Mesendoderm (in vitro differentiated cells): ENCODE measurements around the gene TNS1.

Source experiments
- DNase-seq: peaks from one replicate; pipeline ENCODE4 v3.0.0; 2013
- H2AK5ac ChIP-seq: 2 replicates; pipeline ENCODE4 v1.6.1; 2013; ENCODE audit warnings: low read length, inconsistent platforms
- H2BK120ac ChIP-seq: 2 replicates; pipeline ENCODE4 v1.6.1; 2013; ENCODE audit warnings: low read depth, mild to moderate bottlenecking, low read length, moderate library complexity, mixed read lengths
- H2BK15ac ChIP-seq: replicated peaks from 2 replicates; pipeline ENCODE4 v1.6.1; 2013; ENCODE audit warnings: low read depth, mild to moderate bottlenecking, moderate library complexity
- H2BK5ac ChIP-seq: 2 replicates; pipeline ENCODE4 v1.6.1; 2013; ENCODE audit warnings: low read length, inconsistent platforms
- H3K18ac ChIP-seq: 2 replicates; pipeline ENCODE4 v1.6.1; 2013; ENCODE audit warnings: mild to moderate bottlenecking, low read length, mixed read lengths
- H3K23ac ChIP-seq: one replicate; pipeline ENCODE4 v1.6.1; 2013; ENCODE audit warnings: low read length
- H3K27ac ChIP-seq: 2 replicates; pipeline ENCODE4 v1.5.1; 2013; ENCODE audit warnings: low read depth, mild to moderate bottlenecking, inconsistent platforms, low read length, moderate library complexity
- H3K27me3 ChIP-seq: 2 replicates; pipeline ENCODE4 v1.6.1; 2013; ENCODE audit warnings: low read length, control low read depth, mild to moderate bottlenecking, inconsistent platforms; ENCODE audit not compliant: insufficient read depth, poor library complexity
- H3K36me3 ChIP-seq: 2 replicates; pipeline ENCODE4 v1.6.1; 2013; ENCODE audit warnings: low read length, inconsistent platforms; ENCODE audit not compliant: control insufficient read depth, insufficient read depth
- H3K4ac ChIP-seq: one replicate; pipeline ENCODE4 v1.6.1; 2013; ENCODE audit warnings: low read depth, mild to moderate bottlenecking, low read length, moderate library complexity
- H3K4me1 ChIP-seq: 2 replicates; pipeline ENCODE4 v1.6.1; 2013; ENCODE audit warnings: low read depth, low read length, inconsistent platforms; ENCODE audit not compliant: control insufficient read depth
- H3K4me2 ChIP-seq: 2 replicates; pipeline ENCODE4 v1.6.1; 2013; ENCODE audit warnings: low read length
- H3K4me3 ChIP-seq: 2 replicates; pipeline ENCODE4 v1.5.1; 2013; ENCODE audit warnings: mild to moderate bottlenecking, low read length
- H3K56ac ChIP-seq: one replicate; pipeline ENCODE4 v1.6.1; 2013; ENCODE audit warnings: low read length
- H3K79me1 ChIP-seq: 2 replicates; pipeline ENCODE4 v1.6.1; 2013; ENCODE audit warnings: low read length, inconsistent platforms
- H3K79me2 ChIP-seq: 2 replicates; pipeline ENCODE4 v1.6.1; 2013; ENCODE audit warnings: mild to moderate bottlenecking, low read length; ENCODE audit not compliant: control insufficient read depth, insufficient read depth
- H3K9ac ChIP-seq: 2 replicates; pipeline ENCODE4 v1.6.1; 2013; ENCODE audit warnings: low read length, inconsistent platforms
- H4K5ac ChIP-seq: one replicate; pipeline ENCODE4 v1.6.1; 2013; ENCODE audit warnings: low read length
- H4K8ac ChIP-seq: one replicate; pipeline ENCODE4 v1.6.1; 2013; ENCODE audit warnings: low read depth, mild to moderate bottlenecking, control low read depth, low read length, moderate library complexity
- WGBS: extraction: QIAGEN DNeasy Blood & Tissue Kit; methylation state at CpG from one replicate; pipeline ENCODE4 v1.1.7; 2013; ENCODE audit warnings: low lambda C conversion rate, missing lambda C conversion rate; ENCODE audit not compliant: insufficient coverage; ENCODE audit errors: extremely low coverage; 5-methylcytosine and 5-hydroxymethylcytosine counted together

TNS1 gene

DNA sequence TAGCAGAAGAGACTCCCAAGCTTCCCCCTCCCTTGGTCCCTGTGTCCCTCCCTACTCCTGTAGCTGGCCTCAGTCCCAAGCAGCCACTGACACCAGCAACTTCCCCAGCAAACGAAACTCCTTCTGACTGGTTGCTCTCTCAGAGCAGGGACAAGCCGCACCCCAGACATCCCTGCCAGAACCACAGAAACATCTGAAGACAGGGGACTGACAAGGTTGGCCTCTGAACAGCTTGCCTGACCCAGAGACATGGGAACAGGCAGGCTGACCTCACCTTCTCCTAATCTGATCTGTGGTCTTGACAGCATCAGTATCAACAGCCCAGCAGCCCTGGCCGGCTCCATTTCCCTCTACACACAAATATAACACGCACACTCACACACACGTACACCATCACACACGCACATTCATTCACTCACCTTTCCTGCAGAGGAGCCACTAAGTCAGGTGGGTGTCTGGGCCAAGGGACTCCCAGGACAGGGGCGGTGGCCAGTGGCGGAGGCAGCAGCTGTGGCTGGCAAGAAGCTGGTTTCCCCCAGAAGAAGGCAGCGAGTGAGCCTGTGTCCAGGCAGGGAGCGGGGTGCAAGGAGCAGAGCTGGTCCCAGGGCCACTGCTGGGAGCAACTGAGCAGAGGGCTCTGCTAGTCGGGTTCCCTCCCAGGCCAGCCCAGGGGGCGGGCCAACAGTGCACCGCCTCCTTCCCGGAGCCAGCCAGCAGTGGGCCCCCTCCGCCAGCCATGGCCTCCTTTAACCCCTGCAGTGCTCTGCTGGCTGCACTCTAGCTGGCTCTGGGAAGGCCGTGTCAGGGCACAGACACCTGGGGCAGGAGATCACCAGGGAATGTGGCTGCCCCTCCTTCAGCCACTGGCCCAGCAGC lies 59.1 kb downstream of the TNS1 start:
- Histone ChIP-seq H3K36me3 (no peaks in the 10 kb centered on the region), H3K18ac (no peak overlapping the region), H3K4me3 (no peak overlapping the region), H4K5ac (no peak overlapping the region), H4K8ac (no peak overlapping the region), H2AK5ac (no peak overlapping the region), H2BK5ac (no peak overlapping the region), H3K79me2 (no peaks in the 10 kb centered on the region), H3K4me2 (no peak overlapping the region), H3K27me3 (no peaks in the 10 kb centered on the region), H2BK120ac (no peak overlapping the region), H3K27ac (no peak overlapping the region), H3K4me1 (peaks cover 5% of the 10 kb centered on the region), H3K4ac (no peak overlapping the region), H3K56ac (peak overlapping the region; percentile 46), H3K9ac (peak overlapping the region; percentile 47), H3K79me1 (no peaks in the 10 kb centered on the region), H3K23ac (no peak overlapping the region), H2BK15ac (no peak overlapping the region)
- WGBS = 100% methylated on average over 3 of the region's 16 CpGs
- peak; percentile 86 for DNase-seq

DNA sequence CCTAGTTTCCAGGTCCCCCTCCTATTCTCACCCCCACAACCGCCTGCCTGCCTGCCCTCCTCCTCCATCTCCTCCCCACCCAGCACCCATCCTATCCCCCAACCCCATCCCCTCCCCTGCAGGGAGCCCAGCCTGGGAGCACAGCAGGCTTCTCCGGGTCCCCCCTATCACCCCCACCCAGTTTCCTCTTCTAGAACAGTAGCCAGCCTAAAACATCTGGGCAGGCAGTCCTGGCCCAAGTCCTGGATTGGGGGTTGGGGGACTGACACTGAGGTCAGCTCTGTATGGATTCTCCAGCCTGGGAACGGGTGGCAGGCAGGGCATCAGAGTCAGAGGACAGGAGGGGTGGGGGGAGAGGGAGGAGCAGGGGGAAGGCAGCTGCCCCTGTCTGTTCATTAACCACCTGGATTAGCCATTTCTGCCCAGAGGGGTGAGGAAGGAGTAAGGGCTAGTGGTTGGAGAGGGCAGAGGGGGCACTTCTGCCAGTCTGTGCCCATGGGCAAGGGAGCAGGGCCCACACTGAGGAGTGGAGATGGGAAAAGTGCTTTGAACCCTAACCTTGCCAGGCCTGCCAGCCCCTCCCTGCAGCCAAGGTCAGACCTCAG lies 60.0 kb downstream of the TNS1 start:
- Histone ChIP-seq H3K4me1 (peaks cover 3% of the 10 kb centered on the region), H3K4me3 (no peak overlapping the region), H3K36me3 (no peaks in the 10 kb centered on the region), H2AK5ac (no peak overlapping the region), H2BK120ac (no peak overlapping the region), H3K4me2 (no peak overlapping the region), H3K18ac (no peak overlapping the region), H2BK15ac (no peak overlapping the region), H3K27ac (no peak overlapping the region), H4K5ac (no peak overlapping the region), H3K79me1 (no peaks in the 10 kb centered on the region), H3K4ac (no peak overlapping the region), H3K27me3 (no peaks in the 10 kb centered on the region), H4K8ac (no peak overlapping the region), H3K56ac (no peak overlapping the region), H3K9ac (no peak overlapping the region), H3K79me2 (no peaks in the 10 kb centered on the region), H3K23ac (no peak overlapping the region), H2BK5ac (no peak overlapping the region)
- no CpG with 5 or more reads among the region's 3 CpGs for WGBS
- DNase-seq = no peak

DNA sequence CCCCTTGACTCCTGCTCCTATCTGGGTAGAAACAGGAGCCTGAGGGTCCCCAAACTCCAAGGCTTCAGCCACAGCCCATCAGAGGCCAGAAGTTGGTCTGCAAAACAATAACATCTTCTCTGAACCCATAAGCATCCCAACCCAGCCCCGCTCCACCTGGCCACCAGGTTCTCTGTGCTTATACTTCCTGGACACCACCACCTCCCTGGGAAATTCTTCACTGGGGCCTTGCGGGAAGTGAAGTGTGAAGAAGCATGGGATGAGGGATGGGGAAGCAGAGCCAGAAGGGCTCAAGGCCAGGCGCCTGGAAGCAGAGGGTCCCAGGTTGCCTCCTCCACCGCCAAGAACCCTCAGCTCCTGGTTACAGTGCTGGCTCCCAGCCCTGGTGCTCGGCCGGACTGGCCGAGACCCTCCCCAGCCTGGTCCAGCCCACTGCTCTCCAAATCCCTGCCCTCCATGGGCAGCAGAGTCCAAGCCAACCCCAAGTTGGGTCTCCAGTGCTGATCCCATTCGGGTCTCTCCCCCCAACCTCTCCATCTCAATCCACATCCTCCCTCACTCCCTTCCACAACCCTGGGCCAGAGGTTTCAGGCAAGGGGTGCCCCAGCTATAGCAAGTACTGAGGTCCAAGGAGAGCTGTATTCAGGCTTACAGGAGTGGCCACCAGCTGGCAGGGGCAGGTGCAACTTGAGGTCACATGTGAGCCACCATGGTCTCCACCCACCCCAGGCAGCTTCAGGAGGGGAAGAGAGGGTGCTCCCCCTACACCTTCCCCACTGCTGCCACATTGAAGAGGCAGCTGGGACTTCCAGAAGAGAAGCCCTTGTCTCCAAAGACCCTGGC lies 60.7 kb downstream of the TNS1 start:
- H2AK5ac ChIP-seq = no peak overlapping the region
- no peak overlapping the region for H3K4me3 ChIP-seq
- H2BK5ac ChIP-seq = no peak overlapping the region
- H3K27ac ChIP-seq = no peak overlapping the region
- no peaks in the 10 kb centered on the region for H3K36me3 ChIP-seq
- no peak overlapping the region for H3K9ac ChIP-seq
- H3K18ac ChIP-seq = no peak overlapping the region
- no CpG with 5 or more reads among the region's 8 CpGs for WGBS
- no peaks in the 10 kb centered on the region for H3K27me3 ChIP-seq
- no peaks in the 10 kb centered on the region for H3K79me1 ChIP-seq
- peaks cover 7% of the 10 kb centered on the region for H3K4me1 ChIP-seq
- H3K4me2 ChIP-seq = no peak overlapping the region
- no peak overlapping the region for H3K56ac ChIP-seq
- H3K23ac ChIP-seq = no peak overlapping the region
- H2BK120ac ChIP-seq = no peak overlapping the region
- no peak overlapping the region for H4K5ac ChIP-seq
- no peaks in the 10 kb centered on the region for H3K79me2 ChIP-seq
- H4K8ac ChIP-seq = no peak overlapping the region
- no peak overlapping the region for H2BK15ac ChIP-seq
- DNase-seq = no peak
- H3K4ac ChIP-seq = no peak overlapping the region

DNA sequence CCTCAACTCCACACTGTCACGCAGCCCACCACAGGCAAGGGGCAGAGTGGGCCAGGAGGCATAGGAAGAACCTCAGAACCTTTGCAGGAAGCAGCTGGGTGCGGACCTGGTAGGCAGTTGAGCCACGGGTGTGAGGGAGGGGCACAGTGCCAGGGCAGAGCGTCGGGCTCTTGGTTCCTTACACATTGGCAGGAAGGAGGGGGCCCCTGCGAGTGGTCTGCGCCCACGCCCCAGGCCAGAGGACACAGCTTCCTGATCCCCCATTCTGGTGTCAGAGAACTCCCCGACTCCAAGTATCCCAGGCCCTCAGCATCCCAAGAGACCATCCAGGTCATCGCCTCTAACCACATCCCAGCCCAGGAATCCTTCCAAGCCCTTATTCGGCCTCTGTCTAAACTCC lies 61.5 kb downstream of the TNS1 start:
- no peak overlapping the region for H4K8ac ChIP-seq
- H2BK5ac ChIP-seq = no peak overlapping the region
- H3K4me3 ChIP-seq = no peak overlapping the region
- H3K4me2 ChIP-seq = no peak overlapping the region
- H3K18ac ChIP-seq = no peak overlapping the region
- H3K27ac ChIP-seq = no peak overlapping the region
- H3K56ac ChIP-seq = no peak overlapping the region
- H2BK15ac ChIP-seq = no peak overlapping the region
- no peak overlapping the region for H4K5ac ChIP-seq
- H3K9ac ChIP-seq = no peak overlapping the region
- no peaks in the 10 kb centered on the region for H3K79me2 ChIP-seq
- WGBS = no CpG with 5 or more reads among the region's 11 CpGs
- no peaks in the 10 kb centered on the region for H3K27me3 ChIP-seq
- peaks cover 11% of the 10 kb centered on the region for H3K4me1 ChIP-seq
- H3K36me3 ChIP-seq = no peaks in the 10 kb centered on the region
- DNase-seq = no peak
- no peaks in the 10 kb centered on the region for H3K79me1 ChIP-seq
- H3K23ac ChIP-seq = no peak overlapping the region
- H2BK120ac ChIP-seq = no peak overlapping the region
- H3K4ac ChIP-seq = no peak overlapping the region
- no peak overlapping the region for H2AK5ac ChIP-seq

DNA sequence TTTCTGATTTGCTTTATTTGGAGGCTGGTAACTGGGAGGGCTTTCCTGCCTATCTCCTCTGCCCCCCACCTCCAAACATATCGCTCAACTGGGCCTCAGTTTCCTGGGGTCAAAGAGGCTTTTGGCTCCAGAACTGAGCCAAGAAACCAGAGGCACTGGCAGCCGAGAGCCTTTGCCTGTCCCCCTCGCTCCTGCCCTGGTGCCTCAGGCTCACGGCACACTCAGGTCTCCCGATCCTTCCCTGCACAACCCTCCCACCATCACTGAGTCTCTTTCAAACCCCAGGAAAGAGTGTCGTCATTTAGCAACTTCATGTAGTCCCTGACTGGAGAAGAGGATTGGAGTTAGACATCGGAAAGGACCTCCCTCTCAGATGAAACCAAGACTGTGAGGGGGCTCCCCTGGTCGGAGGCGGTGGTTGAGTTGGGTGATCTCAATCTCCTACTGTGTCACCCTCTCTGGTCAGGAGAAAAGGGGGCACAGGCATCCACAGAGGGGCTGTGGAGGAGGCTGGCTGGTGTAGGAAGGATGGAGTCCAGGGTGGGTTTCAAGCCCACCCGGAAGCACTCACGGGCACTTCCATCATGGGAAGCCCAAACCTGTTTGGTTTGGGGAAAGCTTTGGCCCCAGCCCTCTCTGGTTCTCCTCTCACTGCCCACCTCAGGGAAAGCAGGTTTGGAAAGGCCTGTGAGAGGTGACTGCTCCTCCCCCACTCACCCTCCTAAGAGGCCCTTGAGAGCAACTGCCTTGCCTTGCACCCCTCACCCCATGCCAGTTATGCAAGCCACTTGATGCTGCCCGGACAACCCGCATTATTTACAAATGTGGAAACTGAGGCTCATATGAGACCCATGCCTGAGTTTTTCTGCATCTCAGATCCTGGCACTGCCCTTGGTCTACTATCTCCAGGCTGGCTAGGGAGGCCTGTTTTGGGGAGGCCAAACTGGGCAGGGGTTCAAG lies 62.3 kb downstream of the TNS1 start:
- H3K79me2 ChIP-seq = no peaks in the 10 kb centered on the region
- no peak overlapping the region for H3K4ac ChIP-seq
- no peak overlapping the region for H2BK5ac ChIP-seq
- no peak overlapping the region for H3K9ac ChIP-seq
- H2BK15ac ChIP-seq = no peak overlapping the region
- no peaks in the 10 kb centered on the region for H3K27me3 ChIP-seq
- H2AK5ac ChIP-seq = no peak overlapping the region
- no peaks in the 10 kb centered on the region for H3K36me3 ChIP-seq
- H3K4me2 ChIP-seq = no peak overlapping the region
- H3K79me1 ChIP-seq = no peaks in the 10 kb centered on the region
- no CpG with 5 or more reads among the region's 13 CpGs for WGBS
- H2BK120ac ChIP-seq = no peak overlapping the region
- H3K18ac ChIP-seq = no peak overlapping the region
- no peak for DNase-seq
- H3K23ac ChIP-seq = no peak overlapping the region
- H4K5ac ChIP-seq = no peak overlapping the region
- no peak overlapping the region for H3K27ac ChIP-seq
- H4K8ac ChIP-seq = no peak overlapping the region
- H3K4me1 ChIP-seq = peaks cover 11% of the 10 kb centered on the region
- no peak overlapping the region for H3K4me3 ChIP-seq
- H3K56ac ChIP-seq = no peak overlapping the region
